TTC549 (cell line): Measurements from ENCODE around the gene FCER1A.

ENCODE experiments used
- FAIRE-seq: peaks from 2 replicates; lab custom pipeline; 2012; peaks lifted over from hg19 to GRCh38; lab: Jason Lieb, UNC

FCER1A gene

DNA sequence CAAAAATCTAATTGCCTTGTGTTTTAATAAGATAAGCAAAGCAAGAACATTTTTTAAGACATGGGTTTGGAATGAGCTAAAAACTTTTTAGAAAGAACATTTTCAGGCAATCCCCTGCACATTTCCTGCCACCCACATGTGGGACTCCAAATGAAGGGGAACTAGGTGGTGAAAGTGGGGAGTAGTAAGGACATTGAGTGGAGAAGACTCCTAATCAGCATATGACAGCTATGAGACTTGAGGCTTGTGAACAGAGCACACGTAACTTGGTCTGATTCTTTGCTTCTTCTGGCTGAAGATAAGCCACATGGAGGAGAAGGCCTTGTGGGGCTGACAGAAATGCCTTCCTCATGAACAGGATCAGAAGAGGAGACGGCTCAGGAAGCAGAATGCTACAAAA lies 50.3 kb downstream of the FCER1A start:
- FAIRE-seq: no peak
